HUES64 (cell line): ENCODE measurements around the gene ITPRIP.

Experiments used
- H3K27ac ChIP-seq: 2 replicates; pipeline ENCODE4 v1.7.0; 2013; ENCODE audit warnings: low read depth, low read length, inconsistent platforms
- H3K27me3 ChIP-seq: 2 replicates; pipeline ENCODE4 v1.6.1; 2013; ENCODE audit warnings: mild to moderate bottlenecking, low read length; ENCODE audit not compliant: insufficient read depth
- H3K36me3 ChIP-seq: 2 replicates; pipeline ENCODE4 v1.6.1; 2013; ENCODE audit warnings: mild to moderate bottlenecking, low read length; ENCODE audit not compliant: insufficient read depth
- H3K4me1 ChIP-seq: 2 replicates; pipeline ENCODE4 v1.6.1; 2013; ENCODE audit warnings: mild to moderate bottlenecking, low read length, moderate library complexity; ENCODE audit not compliant: insufficient read depth
- H3K4me3 ChIP-seq: 2 replicates; pipeline ENCODE4 v1.5.1; 2013; ENCODE audit warnings: mild to moderate bottlenecking, low read length, moderate library complexity
- H3K9ac ChIP-seq: 2 replicates; pipeline ENCODE4 v1.6.1; 2013; ENCODE audit warnings: mild to moderate bottlenecking, low read depth, low read length
- H3K9me3 ChIP-seq: 2 replicates; pipeline ENCODE4 v1.6.1; 2013; ENCODE audit warnings: low read depth, low read length; ENCODE audit not compliant: insufficient read depth
- WGBS: fragments of 150-250, 120-280 bp; methylation state at CpG from one replicate; pipeline ENCODE4 v1.1.7; 2013; ENCODE audit warnings: missing lambda C conversion rate; 5-methylcytosine and 5-hydroxymethylcytosine counted together

ITPRIP gene

GRCh38 chr10:104293011-104293410 lies 45.3 kb downstream of the ITPRIP start:
- WGBS: 87% methylated on average over 2 of the region's 2 CpGs

GRCh38 chr10:104291439-104291951 lies 46.8 kb downstream of the ITPRIP start:
- Histone ChIP-seq H3K4me1 (peaks cover 9% of the 10 kb centered on the region), H3K27me3 (peaks cover 7% of the 10 kb centered on the region; the same call in 1 of the 2 replicates), H3K36me3 (no peaks in the 10 kb centered on the region), H3K9me3 (no peaks in the 10 kb centered on the region), H3K27ac (no peak overlapping the region), H3K9ac (no peak overlapping the region), H3K4me3 (peak overlapping the region; percentile 13; the same call in 1 of the 2 replicates)
- WGBS: 2% methylated on average over 23 of the region's 26 CpGs

More at GRCh38 chr10:104293011-104293410, 45.3 kb downstream of the ITPRIP start:
- Histone ChIP-seq H3K27ac (no peak overlapping the region), H3K9me3 (no peaks in the 10 kb centered on the region), H3K36me3 (no peaks in the 10 kb centered on the region), H3K9ac (no peak overlapping the region), H3K4me3 (no peak overlapping the region), H3K4me1 (peaks cover 12% of the 10 kb centered on the region), H3K27me3 (peaks cover 7% of the 10 kb centered on the region; the same call in 1 of the 2 replicates)

GRCh38 chr10:104288355-104288754 lies 49.9 kb downstream of the ITPRIP start:
- Histone ChIP-seq H3K36me3 (no peaks in the 10 kb centered on the region), H3K27ac (no peak overlapping the region), H3K9me3 (no peaks in the 10 kb centered on the region), H3K4me3 (no peak overlapping the region), H3K4me1 (peaks cover 9% of the 10 kb centered on the region), H3K9ac (no peak overlapping the region), H3K27me3 (peaks cover 7% of the 10 kb centered on the region; the same call in 1 of the 2 replicates)
- WGBS: 87% methylated on average over 1 of the region's 1 CpG

GRCh38 chr10:104286939-104287338 lies 51.3 kb downstream of the ITPRIP start:
- H3K27ac ChIP-seq: no peak overlapping the region
- no peak overlapping the region for H3K4me3 ChIP-seq
- no peaks in the 10 kb centered on the region; the same call in 1 of the 2 replicates for H3K36me3 ChIP-seq
- 89% methylated on average over 2 of the region's 2 CpGs for WGBS
- peaks cover 8% of the 10 kb centered on the region for H3K4me1 ChIP-seq
- H3K9me3 ChIP-seq: no peaks in the 10 kb centered on the region
- peaks cover 7% of the 10 kb centered on the region; the same call in 1 of the 2 replicates for H3K27me3 ChIP-seq
- no peak overlapping the region for H3K9ac ChIP-seq

- Histone ChIP-seq H3K27ac (no peak overlapping the region), H3K27me3 (no peaks in the 10 kb centered on the region), H3K9ac (no peak overlapping the region), H3K36me3 (no peaks in the 10 kb centered on the region; the same call in 1 of the 2 replicates), H3K9me3 (no peaks in the 10 kb centered on the region), H3K4me3 (no peak overlapping the region), H3K4me1 (no peaks in the 10 kb centered on the region)
- WGBS: 91% methylated on average over 7 of the region's 7 CpGs
Measured at GRCh38 chr10:104284846-104285245, 53.4 kb downstream of the ITPRIP start.

GRCh38 chr10:104281694-104282093 lies 56.6 kb downstream of the ITPRIP start:
- H3K36me3 ChIP-seq: no peaks in the 10 kb centered on the region; the same call in 1 of the 2 replicates
- H3K27ac ChIP-seq: no peak overlapping the region
- 85% methylated on average over 3 of the region's 3 CpGs for WGBS
- H3K27me3 ChIP-seq: no peaks in the 10 kb centered on the region
- no peaks in the 10 kb centered on the region for H3K9me3 ChIP-seq
- H3K4me1 ChIP-seq: no peaks in the 10 kb centered on the region
- H3K9ac ChIP-seq: no peak overlapping the region
- H3K4me3 ChIP-seq: no peak overlapping the region

GRCh38 chr10:104279550-104280259 lies 58.6 kb downstream of the ITPRIP start:
- no peaks in the 10 kb centered on the region; the same call in 1 of the 2 replicates for H3K36me3 ChIP-seq
- no peak overlapping the region for H3K27ac ChIP-seq
- H3K27me3 ChIP-seq: 0 out of 2 replicates have a peak, but pooled peaks cover 9% of the 10 kb centered on the region
- H3K9me3 ChIP-seq: no peaks in the 10 kb centered on the region
- no peak overlapping the region for H3K4me3 ChIP-seq
- WGBS: 97% methylated on average over 3 of the region's 3 CpGs
- no peak overlapping the region for H3K9ac ChIP-seq
- H3K4me1 ChIP-seq: no peaks in the 10 kb centered on the region; the same call in 1 of the 2 replicates

GRCh38 chr10:104277785-104278184 lies 60.5 kb downstream of the ITPRIP start:
- Histone ChIP-seq H3K4me3 (no peak overlapping the region), H3K27ac (no peak overlapping the region), H3K36me3 (no peaks in the 10 kb centered on the region; the same call in 1 of the 2 replicates), H3K4me1 (peaks cover 6% of the 10 kb centered on the region; the same call in 1 of the 2 replicates), H3K27me3 (peaks cover 12% of the 10 kb centered on the region; the same call in 1 of the 2 replicates), H3K9me3 (no peaks in the 10 kb centered on the region), H3K9ac (no peak overlapping the region)
- 100% methylated on average over 1 of the region's 2 CpGs for WGBS

GRCh38 chr10:104276192-104276591 lies 62.1 kb downstream of the ITPRIP start:
- H3K27ac ChIP-seq: no peak overlapping the region
- H3K4me1 ChIP-seq: peaks cover 6% of the 10 kb centered on the region; the same call in 1 of the 2 replicates
- no peaks in the 10 kb centered on the region for H3K36me3 ChIP-seq
- 90% methylated on average over 1 of the region's 1 CpG for WGBS
- no peak overlapping the region for H3K9ac ChIP-seq
- H3K9me3 ChIP-seq: no peaks in the 10 kb centered on the region
- H3K4me3 ChIP-seq: no peak overlapping the region
- H3K27me3 ChIP-seq: peaks cover 12% of the 10 kb centered on the region; the same call in 1 of the 2 replicates

- peak overlapping the region; percentile 58 for H3K4me3 ChIP-seq
- 47% methylated on average over 42 of the region's 42 CpGs for WGBS
- no peaks in the 10 kb centered on the region for H3K9me3 ChIP-seq
- H3K4me1 ChIP-seq: peaks cover 6% of the 10 kb centered on the region; the same call in 1 of the 2 replicates
- peak overlapping the region; percentile 68 for H3K9ac ChIP-seq
- H3K27ac ChIP-seq: no peak overlapping the region
- peaks cover 12% of the 10 kb centered on the region; the same call in 1 of the 2 replicates for H3K27me3 ChIP-seq
- no peaks in the 10 kb centered on the region for H3K36me3 ChIP-seq
Measured at GRCh38 chr10:104274762-104275721, 63.2 kb downstream of the ITPRIP start.
